HEK293 (cell line): ENCODE measurements around the gene VWA3A.

Experiments
- CTCF ChIP-seq: fragments of 450-650 bp; formaldehyde crosslinking; IDR thresholded peaks from 2 replicates; pipeline ENCODE4 v1.5.1; 2016; ENCODE audit warnings: missing biosample characterization, missing genetic modification characterization
- ZBTB7A ChIP-seq: fragments of 450-650 bp; formaldehyde crosslinking; IDR thresholded peaks from 2 replicates; pipeline ENCODE4 v1.5.1; 2016; ENCODE audit warnings: low read depth, missing biosample characterization, missing genetic modification characterization
- ZNF513 ChIP-seq: fragments of 450-650 bp; IDR thresholded peaks from 2 replicates; pipeline ENCODE4 v1.5.1; 2018; ENCODE audit warnings: missing biosample characterization, missing genetic modification characterization
- ZNF660 ChIP-seq: fragments of 450-650 bp; IDR thresholded peaks from 2 replicates; pipeline ENCODE4 v1.5.1; 2018; ENCODE audit warnings: missing biosample characterization, mild to moderate bottlenecking, missing genetic modification characterization
- ZSCAN16 ChIP-seq: fragments of 450-650 bp; formaldehyde crosslinking; IDR thresholded peaks from 2 replicates; pipeline ENCODE4 v1.5.1; 2016; ENCODE audit warnings: missing biosample characterization, missing genetic modification characterization
- ZSCAN18 ChIP-seq: fragments of 450-650 bp; formaldehyde crosslinking; IDR thresholded peaks from 2 replicates; pipeline ENCODE4 v1.5.1; 2016; ENCODE audit warnings: missing biosample characterization, missing genetic modification characterization

GRCh38 chr16:22071331-22071910 is 20.9 kb upstream of the VWA3A start:
- TF ChIP-seq ZSCAN16 (tag by site-specific recombination) (no peak), CTCF (tag by site-specific recombination) (no peak), ZNF660 (no peak), ZNF513 (tag by site-specific recombination) (no peak), ZSCAN18 (no peak), ZBTB7A (tag by site-specific recombination) (no peak)
